Limb (tissue), 2 donors: Measurements from ENCODE around the gene IQCF2.
"Not testable (repeated sequence)": the region's sequence is repeated elsewhere in the genome, so short reads cannot be mapped to it uniquely, and the experiment has no call there.

ENCODE experiments used
- DNase-seq, 2 donors: peaks; one replicate each; pipeline ENCODE4 v3.0.0-alpha.2; 2016; ENCODE audit errors: extremely low spot score in 2 of 2

Gene IQCF2

DNA sequence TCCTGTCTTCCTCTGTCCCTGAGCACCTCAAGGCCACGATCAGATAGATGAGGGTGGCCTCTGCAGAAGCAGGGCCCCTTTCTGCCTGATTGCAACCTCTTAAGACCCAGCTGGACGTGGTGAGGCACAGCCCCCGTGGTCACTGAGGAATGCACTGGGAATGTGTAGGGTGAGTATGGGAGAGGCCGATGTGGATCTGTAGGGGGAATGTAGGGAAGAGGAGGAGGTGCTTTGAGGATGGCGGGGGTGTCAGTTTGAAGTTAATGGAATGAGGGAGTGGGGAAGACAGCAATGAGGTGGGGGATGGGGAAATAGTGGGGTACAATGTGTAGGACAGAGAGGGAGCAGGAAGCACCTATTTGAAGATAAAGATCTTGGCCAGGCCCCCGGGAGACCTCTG lies 14.8 kb downstream of the IQCF2 start:
- no peak for DNase-seq

DNA sequence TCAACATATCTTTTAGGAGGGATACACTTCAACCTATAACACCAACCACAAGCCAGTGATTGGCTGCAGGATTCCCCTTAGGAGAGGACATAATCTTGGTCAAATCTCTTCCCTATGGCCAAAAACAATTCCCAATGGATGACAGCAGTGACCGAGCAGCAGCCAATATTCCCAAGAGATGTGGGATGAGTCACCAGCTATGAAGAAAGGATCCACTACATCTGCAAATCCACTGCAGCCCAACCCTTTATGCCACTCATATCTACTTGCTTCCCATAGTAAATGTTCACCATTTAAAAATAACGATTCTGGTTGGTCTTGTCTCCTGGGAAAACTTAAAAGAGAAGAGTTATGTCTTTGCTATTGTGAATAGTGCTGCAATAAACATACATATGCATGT lies 18.5 kb downstream of the IQCF2 start:
- no peak for DNase-seq

GRCh38 chr3:51886447-51886846 lies 25.0 kb downstream of the IQCF2 start:
- DNase-seq: no peak

DNA sequence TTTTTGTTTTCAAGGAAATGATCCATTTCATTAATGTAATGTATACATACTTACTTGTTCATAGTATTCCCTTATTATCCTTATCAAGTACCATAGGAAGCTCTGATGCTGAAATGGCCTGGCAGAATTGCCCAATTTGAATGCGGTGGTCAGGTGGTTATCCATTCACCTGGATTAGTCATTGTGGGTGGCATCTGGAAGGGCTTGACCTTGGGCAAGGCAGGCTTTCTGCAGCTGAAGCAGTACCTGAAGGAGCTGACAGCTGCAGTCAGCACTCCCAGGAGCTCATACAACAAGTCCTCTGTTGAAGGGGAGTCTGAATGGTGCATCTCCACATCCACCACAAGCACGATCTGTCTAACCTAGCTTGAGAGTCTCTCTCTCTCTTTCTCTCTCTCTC lies 26.2 kb downstream of the IQCF2 start:
- no peak for DNase-seq

GRCh38 chr3:51888463-51889105 lies 27.2 kb downstream of the IQCF2 start:
- DNase-seq: no peak

DNA sequence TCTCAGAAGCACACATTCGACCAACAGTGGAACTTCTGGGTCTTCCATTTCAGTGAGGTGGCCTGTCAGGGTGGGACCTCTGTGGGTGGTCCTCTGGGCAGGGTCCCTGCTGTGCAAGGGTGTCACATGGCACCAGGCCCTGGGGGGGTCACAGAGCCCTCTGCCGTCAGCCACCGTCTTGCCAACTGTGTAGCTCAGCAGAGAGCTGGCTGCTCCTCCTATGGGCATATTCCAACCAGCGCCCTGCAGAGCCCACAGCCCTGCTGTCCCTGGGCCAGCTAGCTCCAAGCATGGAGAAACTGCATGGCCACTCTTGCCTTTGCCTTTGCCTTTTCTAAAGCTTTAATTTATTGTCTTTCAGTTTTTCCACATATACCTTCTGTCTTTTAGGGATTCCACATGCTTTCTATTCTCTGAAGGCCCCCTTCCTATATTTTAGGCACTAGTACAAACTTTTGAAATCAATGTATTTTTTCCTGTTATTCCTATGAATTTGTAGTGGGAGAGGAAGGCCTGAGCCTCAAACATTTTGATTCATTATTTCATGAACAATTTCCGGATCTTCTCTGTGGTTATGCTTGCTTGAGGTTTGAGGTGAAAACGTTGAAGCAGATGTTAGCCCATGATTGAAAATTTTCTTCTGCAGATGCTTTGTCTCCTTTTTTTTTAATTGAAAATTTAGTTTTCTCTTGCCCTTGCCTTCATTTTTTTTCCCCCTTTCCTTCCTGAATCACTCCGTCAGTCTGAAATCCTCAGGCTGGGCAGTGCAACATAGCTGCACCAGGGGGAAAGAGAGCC lies 30.0 kb downstream of the IQCF2 start:
- no peak for DNase-seq

GRCh38 chr3:51894391-51894790 lies 33.0 kb downstream of the IQCF2 start:
- no peak for DNase-seq

- no peak for DNase-seq
Observed at GRCh38 chr3:51894939-51895338, 33.5 kb downstream of the IQCF2 start.

GRCh38 chr3:51896607-51897305 lies 35.3 kb downstream of the IQCF2 start:
- no peak for DNase-seq

GRCh38 chr3:51897391-51897790 lies 36.0 kb downstream of the IQCF2 start:
- DNase-seq: no peak

DNA sequence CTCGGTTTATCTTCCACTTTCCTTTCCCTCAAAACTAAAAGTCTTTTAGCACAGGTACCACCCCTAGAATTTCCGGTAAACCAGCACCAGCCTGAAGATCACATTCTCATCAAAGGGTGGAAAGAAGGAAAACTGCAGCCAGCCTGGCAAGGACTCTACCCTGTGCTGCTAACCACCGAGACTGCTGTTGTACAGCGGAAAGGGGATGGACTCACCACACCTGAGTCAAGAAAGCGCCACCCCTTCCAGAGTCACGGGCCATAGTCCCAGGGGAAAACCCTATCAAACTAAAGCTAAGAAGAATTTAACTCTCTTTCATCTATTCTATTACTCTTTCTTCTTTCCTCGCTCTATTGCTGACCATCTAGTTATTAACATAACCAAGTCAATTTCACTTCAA lies 38.6 kb downstream of the IQCF2 start:
- DNase-seq: not testable (repeated sequence)

DNA sequence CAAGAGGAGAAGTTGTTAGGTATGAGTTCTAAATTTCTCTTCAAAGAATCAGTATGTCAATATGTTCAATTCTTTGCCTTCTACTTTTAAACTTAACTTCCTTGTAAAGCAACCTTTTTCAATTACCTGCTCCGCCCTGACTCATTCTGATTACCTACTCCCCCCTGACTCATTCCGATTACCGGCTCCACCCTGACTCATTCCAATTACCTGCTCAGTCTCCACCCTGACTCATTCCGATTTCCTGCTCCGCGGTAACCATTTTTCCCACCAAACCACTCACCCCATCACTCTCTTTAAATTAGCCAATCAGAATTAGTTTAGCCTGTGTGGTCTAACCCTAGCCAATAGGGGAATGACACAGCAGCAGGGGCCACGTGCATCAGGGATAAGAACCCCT lies 40.9 kb downstream of the IQCF2 start:
- not testable (repeated sequence) for DNase-seq

- no peak for DNase-seq
Observed at GRCh38 chr3:51904034-51904823, 42.8 kb downstream of the IQCF2 start.

GRCh38 chr3:51908026-51908425 lies 46.6 kb downstream of the IQCF2 start:
- DNase-seq: no peak
